Activated CD4-positive, alpha-beta memory T cell treated with anti-CD3 and anti-CD28 coated beads, Interleukin-2, amount 10 ng/mL, durations not matched to agents 7 days and 5 days (primary cell): ENCODE results near the gene LRIG1. TPM values are rescaled to one million over a fixed set of nuclear protein-coding genes. Genes with fewer than 3 reads are reported as not detected.

Source experiments
- CTCF ChIA-PET: fragments of 350-600 bp; sonication (Branson Sonifier 250); formaldehyde crosslinking; loops from one replicate; lab custom pipeline; 2021; ENCODE audit warnings: antibody characterized with exemption, inconsistent platforms; lab: Charles Lee
- POLR2A ChIA-PET: fragments of 350-600 bp; sonication (Branson Sonifier 250); formaldehyde crosslinking; loops from one replicate; lab custom pipeline; 2021; ENCODE audit warnings: antibody characterized with exemption; lab: Charles Lee
- DNase-seq: peaks from one replicate; pipeline ENCODE4 v3.0.0-alpha.2; 2020
- H3K27ac Mint-ChIP-seq: one replicate; pipeline ENCODE4 v1.8.0; 2021; ENCODE audit warnings: mild to moderate bottlenecking, mixed read lengths
- H3K27me3 Mint-ChIP-seq: one replicate; pipeline ENCODE4 v1.8.0; 2021; ENCODE audit warnings: mixed read lengths
- H3K36me3 Mint-ChIP-seq: one replicate; pipeline ENCODE4 v1.8.0; 2021; ENCODE audit warnings: low read depth, mixed read lengths
- H3K4me1 Mint-ChIP-seq: one replicate; pipeline ENCODE4 v1.8.0; 2021; ENCODE audit warnings: mixed read lengths
- H3K4me3 Mint-ChIP-seq: one replicate; pipeline ENCODE4 v1.8.0; 2021; ENCODE audit warnings: mild to moderate bottlenecking, mixed read lengths
- H3K9me3 Mint-ChIP-seq: one replicate; pipeline ENCODE4 v1.8.0; 2021; ENCODE audit warnings: mixed read lengths
- total RNA-seq, 2 experiments: library from RNA; stranded (reverse); gene quantifications; one replicate each; pipeline ENCODE4 v1.2.3, GENCODE V29; 2021

Gene LRIG1
- total RNA-seq, 2 experiments from 2014 or later, result 43.0 to 43.7 TPM

GRCh38 chr3:66353530-66353929 is 147.3 kb downstream of the LRIG1 start:
- Mint-ChIP-seq H3K9me3 (no peaks in the 10 kb centered on the region), H3K4me3 (no peak overlapping the region), H3K4me1 (peaks cover 29% of the 10 kb centered on the region), H3K36me3 (no peaks in the 10 kb centered on the region), H3K27me3 (no peaks in the 10 kb centered on the region), H3K27ac (no peak overlapping the region)
- no peak for DNase-seq
- POLR2A ChIA-PET, result interaction anchor here (1.8 kb wide), 1 partner anchor 40 kb away, joined by 5 read pairs; no protein-coding TSS in a partner anchor
- CTCF ChIA-PET, result interaction anchor here (0.7 to 3.8 kb wide), 3 partner anchors 25 to 469 kb away, joined by 3 to 21 read pairs (median 3); no protein-coding TSS in a partner anchor

- DNase-seq, result no peak
- POLR2A ChIA-PET, result interaction anchor here (1.8 kb wide), 1 partner anchor 41 kb away, joined by 5 read pairs; no protein-coding TSS in a partner anchor
- Mint-ChIP-seq H3K4me1 (peaks cover 29% of the 10 kb centered on the region), H3K36me3 (peaks cover under 1% of the 10 kb centered on the region), H3K27me3 (no peaks in the 10 kb centered on the region), H3K4me3 (no peak overlapping the region), H3K27ac (no peak overlapping the region), H3K9me3 (no peaks in the 10 kb centered on the region)
- CTCF ChIA-PET, result interaction anchor here (3.8 kb wide), 1 partner anchor 25 kb away, joined by 21 read pairs; no protein-coding TSS in a partner anchor
These were observed 147.8 kb downstream of the LRIG1 start for GRCh38 chr3:66353039-66353438.

GRCh38 chr3:66350601-66351000 is 150.2 kb downstream of the LRIG1 start:
- ChIA-PET CTCF (no interaction called here), POLR2A (no interaction called here)
- H3K27ac Mint-ChIP-seq, result no peak overlapping the region

GRCh38 chr3:66348704-66349103 is 152.1 kb downstream of the LRIG1 start:
- H3K4me3 Mint-ChIP-seq, result no peak overlapping the region
- no peak for DNase-seq
- H3K9me3 Mint-ChIP-seq, result peaks cover 3% of the 10 kb centered on the region
- peaks cover 8% of the 10 kb centered on the region for H3K4me1 Mint-ChIP-seq
- no peaks in the 10 kb centered on the region for H3K27me3 Mint-ChIP-seq
- H3K27ac Mint-ChIP-seq, result no peak overlapping the region
- ChIA-PET CTCF (interaction anchor here (1.0 kb wide), 1 partner anchor 47 kb away, joined by 3 read pairs; no protein-coding TSS in a partner anchor), POLR2A (no interaction called here)
- peaks cover 14% of the 10 kb centered on the region for H3K36me3 Mint-ChIP-seq

More at GRCh38 chr3:66350601-66351000, 150.2 kb downstream of the LRIG1 start:
- Mint-ChIP-seq H3K4me3 (no peak overlapping the region), H3K27me3 (no peaks in the 10 kb centered on the region), H3K36me3 (peaks cover 14% of the 10 kb centered on the region), H3K9me3 (peaks cover 3% of the 10 kb centered on the region), H3K4me1 (peaks cover 23% of the 10 kb centered on the region)
- DNase-seq, result no peak

GRCh38 chr3:66344848-66345578 is 155.8 kb downstream of the LRIG1 start:
- no peaks in the 10 kb centered on the region for H3K27me3 Mint-ChIP-seq
- no peak overlapping the region for H3K27ac Mint-ChIP-seq
- POLR2A ChIA-PET, result no interaction called here

GRCh38 chr3:66344391-66344811 is 156.4 kb downstream of the LRIG1 start:
- H3K27me3 Mint-ChIP-seq, result no peaks in the 10 kb centered on the region
- DNase-seq, result no peak
- no peak overlapping the region for H3K4me3 Mint-ChIP-seq
- H3K4me1 Mint-ChIP-seq, result no peaks in the 10 kb centered on the region
- H3K36me3 Mint-ChIP-seq, result peaks cover 14% of the 10 kb centered on the region
- ChIA-PET POLR2A (no interaction called here), CTCF (interaction anchor here (0.7 to 1.5 kb wide), 2 partner anchors 11 to 22 kb away, joined by 4 to 5 read pairs; no protein-coding TSS in a partner anchor)
- no peak overlapping the region for H3K27ac Mint-ChIP-seq
- H3K9me3 Mint-ChIP-seq, result peaks cover 3% of the 10 kb centered on the region

More at GRCh38 chr3:66344848-66345578, 155.8 kb downstream of the LRIG1 start:
- no peak for DNase-seq
- Mint-ChIP-seq H3K4me3 (no peak overlapping the region), H3K36me3 (peaks cover 14% of the 10 kb centered on the region), H3K4me1 (no peaks in the 10 kb centered on the region), H3K9me3 (peaks cover 3% of the 10 kb centered on the region)
- CTCF ChIA-PET, result interaction anchor here (0.7 to 1.5 kb wide), 2 partner anchors 10 to 22 kb away, joined by 4 to 5 read pairs; no protein-coding TSS in a partner anchor

GRCh38 chr3:66342717-66343356 is 158.0 kb downstream of the LRIG1 start:
- POLR2A ChIA-PET, result no interaction called here
- Mint-ChIP-seq H3K27ac (no peak overlapping the region), H3K27me3 (no peaks in the 10 kb centered on the region), H3K4me3 (no peak overlapping the region), H3K9me3 (peaks cover 2% of the 10 kb centered on the region), H3K36me3 (peaks cover 12% of the 10 kb centered on the region), H3K4me1 (no peaks in the 10 kb centered on the region)
- CTCF ChIA-PET, result no interaction called here
- DNase-seq, result no peak

GRCh38 chr3:66338927-66339326 is 161.9 kb downstream of the LRIG1 start:
- CTCF ChIA-PET, result no interaction called here
- H3K27ac Mint-ChIP-seq, result no peak overlapping the region
- no peaks in the 10 kb centered on the region for H3K36me3 Mint-ChIP-seq
- H3K4me1 Mint-ChIP-seq, result peaks cover 3% of the 10 kb centered on the region
- H3K9me3 Mint-ChIP-seq, result no peaks in the 10 kb centered on the region
- POLR2A ChIA-PET, result no interaction called here
- no peak overlapping the region for H3K4me3 Mint-ChIP-seq
- no peak for DNase-seq
- H3K27me3 Mint-ChIP-seq, result no peaks in the 10 kb centered on the region

GRCh38 chr3:66336333-66336766 is 164.5 kb downstream of the LRIG1 start:
- POLR2A ChIA-PET, result no interaction called here
- Mint-ChIP-seq H3K4me3 (no peak overlapping the region), H3K9me3 (no peaks in the 10 kb centered on the region), H3K36me3 (no peaks in the 10 kb centered on the region), H3K4me1 (peaks cover 3% of the 10 kb centered on the region), H3K27me3 (no peaks in the 10 kb centered on the region), H3K27ac (no peak overlapping the region)
- CTCF ChIA-PET, result no interaction called here
- DNase-seq, result no peak

- Mint-ChIP-seq H3K9me3 (no peaks in the 10 kb centered on the region), H3K4me1 (peaks cover 3% of the 10 kb centered on the region), H3K4me3 (no peak overlapping the region), H3K36me3 (no peaks in the 10 kb centered on the region), H3K27ac (no peak overlapping the region), H3K27me3 (no peaks in the 10 kb centered on the region)
- POLR2A ChIA-PET, result no interaction called here
- CTCF ChIA-PET, result interaction anchor here (0.9 kb wide), 1 partner anchor 487 kb away, joined by 3 read pairs; no protein-coding TSS in a partner anchor
- DNase-seq, result no peak
These were observed 165.2 kb downstream of the LRIG1 start for GRCh38 chr3:66335671-66336070.
